Measurements from ENCODE around the gene PALM. TPM values are rescaled to one million over a fixed set of nuclear protein-coding genes. Genes with fewer than 3 reads are reported as not detected.

The PALM gene
- total RNA-seq, 1 experiment from 2014 or later, result 18.5 TPM

GRCh38 chr19:769616-770015 lies 60.9 kb downstream of the PALM start:
- H3K14ac ChIP-seq (ENCODE audit: insufficient read depth, low read length), result no peak overlapping the region
- H3K23ac ChIP-seq (ENCODE audit: insufficient read length, low read depth, low read length), result no peak overlapping the region
- Mint-ChIP-seq H3K27me3 (ENCODE audit: low read depth) (peaks cover 3% of the 10 kb centered on the region), H3K36me3 (ENCODE audit: insufficient read depth in 1 of 3, low read depth in 3 of 3) (no peaks in the 10 kb centered on the region), H3K4me1 (no peaks in the 10 kb centered on the region), H3K9me3 (no peaks in the 10 kb centered on the region), H3K4me3 (no peak overlapping the region), H3K27ac (peak overlapping the region in 1 of 3 experiments; percentile 27; a peak in 1 of 7 replicates)
- H3K56ac ChIP-seq (ENCODE audit: insufficient read length, low read depth, low read length), result no peak overlapping the region
- H3K23me2 ChIP-seq (ENCODE audit: insufficient read length, low read depth, low read length, poor library complexity, severe bottlenecking), result no peaks in the 10 kb centered on the region
- H2BK12ac ChIP-seq (ENCODE audit: insufficient read length, low read depth, low read length), result no peak overlapping the region
- no peak for DNase-seq
- H4K20me1 ChIP-seq (ENCODE audit: control insufficient read depth, insufficient read depth, insufficient read length), result no peaks in the 10 kb centered on the region
- H3K4me2 ChIP-seq (ENCODE audit: insufficient read depth, insufficient read length, low read length), result no peak overlapping the region
- H2AFZ ChIP-seq (ENCODE audit: low read length), result no peak overlapping the region
- H2BK20ac ChIP-seq (ENCODE audit: low read depth, low read length, poor library complexity, severe bottlenecking), result no peak overlapping the region
- H3K4ac ChIP-seq (ENCODE audit: low read depth, low read length), result no peak overlapping the region
- no peak overlapping the region for H3K27ac ChIP-seq (ENCODE audit: insufficient read length, low read depth, low read length)
- no peaks in the 10 kb centered on the region for H3K9me3 ChIP-seq (ENCODE audit: control insufficient read depth, low read depth, low read length)
- no peaks in the 10 kb centered on the region for H3K27me3 ChIP-seq (ENCODE audit: insufficient read depth, low read length)
- H4K8ac ChIP-seq (replicated peaks; ENCODE audit: insufficient read length, low read depth, low read length), result no peak overlapping the region
- TF ChIP-seq CTCF (conservative IDR thresholded peaks at IDR 0.05), result no peak
- no peaks in the 10 kb centered on the region for H3K4me1 ChIP-seq (ENCODE audit: insufficient read depth, low read length)
- no peak overlapping the region for H3T11ph ChIP-seq (ENCODE audit: low read length)
- no peak overlapping the region for H2AK5ac ChIP-seq (ENCODE audit: insufficient read length, low read length)
- no peaks in the 10 kb centered on the region for H3K79me2 ChIP-seq (ENCODE audit: insufficient read depth, low read length)
- no peak overlapping the region for H2BK120ac ChIP-seq (ENCODE audit: low read depth, low read length, poor library complexity, severe bottlenecking)
- H4K5ac ChIP-seq (ENCODE audit: insufficient read length, low read depth, low read length), result no peak overlapping the region
- WGBS (ENCODE audit: extremely low coverage, insufficient read length, low lambda C conversion rate), result no CpG with 5 or more reads among the region's 6 CpGs
- H2BK15ac ChIP-seq (ENCODE audit: low read depth, low read length), result no peak overlapping the region
- no peaks in the 10 kb centered on the region for H3K79me1 ChIP-seq (ENCODE audit: insufficient read depth, low read depth, low read length, poor library complexity, severe bottlenecking)
- H4K91ac ChIP-seq (ENCODE audit: insufficient read length, low read depth, low read length), result no peak overlapping the region
- H2BK5ac ChIP-seq (ENCODE audit: insufficient read length, low read length), result no peak overlapping the region
- no peak overlapping the region for H3K9ac ChIP-seq (ENCODE audit: extremely low read depth, insufficient read length, low read length)
- H3K18ac ChIP-seq (ENCODE audit: insufficient read length, low read depth, low read length), result no peak overlapping the region
